Psoas muscle (tissue), 8 donors: ENCODE measurements around the gene DNASE2B. TPM values are rescaled to one million over a fixed set of nuclear protein-coding genes. Genes with fewer than 3 reads are reported as not detected.

Experiments used
- ATAC-seq, 4 donors: fragments of 200-7000 bp; cut with Tn5 transposase; one replicate each; pipeline ENCODE4 v1.9.1; 2020; ENCODE audit warnings: moderate library complexity in 3 of 4, mild to moderate bottlenecking in 2 of 4
- DNase-seq, 2 donors: peaks; one replicate each; pipeline ENCODE4 v3.0.0-alpha.2; 2020
- H3K27ac ChIP-seq: fragments of 200-600 bp; one replicate; pipeline ENCODE4 v1.8.0; 2022
- H3K27me3 ChIP-seq, 3 donors: fragments of 200-600 bp in 1 of 3; one replicate each; pipeline versions ENCODE4 v1.6.1 to v1.8.0; 2013 to 2022; ENCODE audit warnings: low read length in 2 of 3, mild to moderate bottlenecking in 2 of 3, moderate library complexity in 1 of 3; ENCODE audit not compliant: insufficient read depth in 3 of 3
- H3K36me3 ChIP-seq, 2 donors: fragments of 200-600 bp in 1 of 2; one replicate each; pipeline versions ENCODE4 v1.6.1 to v1.8.0; 2013 to 2022; ENCODE audit warnings: low read depth in 1 of 2, mild to moderate bottlenecking in 1 of 2, moderate library complexity in 1 of 2; ENCODE audit not compliant: insufficient read depth in 1 of 2
- H3K4me1 ChIP-seq: fragments of 200-600 bp; one replicate; pipeline ENCODE4 v1.8.0; 2022
- H3K4me3 ChIP-seq: fragments of 200-600 bp; one replicate; pipeline ENCODE4 v1.8.0; 2022; ENCODE audit warnings: mild to moderate bottlenecking
- H3K9me3 ChIP-seq: fragments of 200-600 bp; one replicate; pipeline ENCODE4 v1.8.0; 2022
- CTCF ChIP-seq: fragments of 200-600 bp; IDR thresholded peaks from one replicate; pipeline ENCODE4 v1.8.0; 2022; ENCODE audit warnings: antibody characterized with exemption
- WGBS, 3 donors: extraction: QIAGEN DNeasy Blood & Tissue Kit; methylation state at CpG; one replicate each; pipeline versions ENCODE4 v1.1.6 to v1.1.7; 2013; 5-methylcytosine and 5-hydroxymethylcytosine counted together
- intact Hi-C, 2 donors: fragments of 100-400 bp; cut with DNase I; formaldehyde crosslinking; loops; one replicate each; pipeline versions ENCODE4 v1.11.0 to v1.14.2; 2022
- long read RNA-seq, 2 donors: library from polyadenylated mRNA; unstranded; transcript quantifications; one replicate each; pipeline ENCODE4 v2.0.0, GENCODE V29; 2021
- polyA plus RNA-seq, 3 donors: library from polyadenylated mRNA; stranded (reverse); fragments of 200-250 nt; gene quantifications; one replicate each; pipeline ENCODE4 v1.2.3, GENCODE V29; 2013
- total RNA-seq, 4 donors: library from RNA; stranded (reverse); fragmentation: NEBNext Ultra II Directional in 2 of 4; extraction: Animal tissue kit (Norgen Biotek cat#: 25700) in 2 of 4; gene quantifications; one replicate each; pipeline versions ENCODE4 v1.2.1 to v1.2.4, GENCODE V29; 2021 to 2023
- donor health status: healthy with polysubstance abuse.
- donor health status: DM: no; HTN: no; CAD: no; lungs with moderate emphysema.
- donor health status: Bipolar disorder and iron deficiency.
- donor health status: healthy.
- donor health status: DM: yes; HTN: yes; CAD: no.
- donor health status: DM: no; HTN: no; CAD: no.
- donor health status: DM: no; HTN: no; CAD: no.
- donor health status: DM: yes; HTN: yes; CAD: no.

DNASE2B gene
- 1 to 10 TPM in 1 of 4 donors, under 1 TPM in 1, not detected in 2; 0.50 to 3.1 TPM for total RNA-seq
- polyA plus RNA-seq = 1 to 10 TPM in 1 of 3 donors, under 1 TPM in 2; 0.18 to 1.1 (median 0.84) TPM
- long read RNA-seq, donor 1 = 0 reads
- long read RNA-seq, donor 2, partial matches to known transcripts = 0 of 1 reads
- long read RNA-seq, donor 2, other reads (novel, unspliced or antisense) = 1 of 1 reads

GRCh38 chr1:84398175-84399155 lies at the start of gene DNASE2B:
DNASE2B (plus strand) TSS chr1:84398484; CDS start chr1:84398565, 81 bp downstream.
- Histone ChIP-seq H3K4me3 (no peak within 1 kb of the TSS), H3K9me3 (no peaks in the 10 kb centered on the region), H3K27me3 (no peaks in the 10 kb centered on the region), H3K27ac (no peak within 1 kb of the TSS), H3K36me3 (no peaks in the 10 kb centered on the region), H3K4me1 (no peaks in the 10 kb centered on the region)
- no peak for DNase-seq
- ATAC-seq = no peak
- intact Hi-C loops = no loop called here
- no peak for TF ChIP-seq CTCF
- 79 to 82% (median 80%) methylated on average over 11 of the region's 11 CpGs for WGBS, 3 donors

- DNase-seq = no peak
- H3K9me3 ChIP-seq = no peaks in the 10 kb centered on the region
- WGBS, 3 donors = 70 to 94% (median 91%) methylated on average over 1 of the region's 1 CpG
- TF ChIP-seq CTCF = no peak
- H3K27me3 ChIP-seq = no peaks in the 10 kb centered on the region
- H3K4me1 ChIP-seq = peaks cover 12% of the 10 kb centered on the region
- H3K4me3 ChIP-seq = no peak overlapping the region
- no peaks in the 10 kb centered on the region for H3K36me3 ChIP-seq
- intact Hi-C loops = loop anchor here in 1 of 2 donors (5.0 kb wide), 1 partner anchor 36 kb away; no protein-coding TSS in a partner anchor
- no peak overlapping the region for H3K27ac ChIP-seq
- ATAC-seq = no peak
These were observed 49.5 kb upstream of the DNASE2B start for GRCh38 chr1:84348759-84349158.

DNA sequence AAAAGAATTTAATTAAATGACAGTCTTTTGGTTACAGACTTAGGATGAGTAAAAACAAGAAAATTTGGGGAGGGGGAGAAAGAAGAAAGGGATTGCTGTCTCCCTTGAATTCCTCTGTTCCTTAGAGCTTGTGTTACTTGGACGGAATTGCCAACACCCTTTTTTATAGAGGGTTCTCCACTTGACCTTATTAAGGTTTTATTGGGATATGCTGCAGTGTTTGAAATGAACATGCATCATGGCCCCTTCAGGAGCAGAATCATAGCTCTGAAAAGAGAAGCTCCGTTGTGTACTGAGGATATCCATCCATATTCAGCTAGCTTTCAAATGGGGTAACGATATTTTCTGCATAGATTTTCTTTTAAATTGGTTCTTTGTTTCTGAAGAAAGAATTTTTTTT lies 48.2 kb upstream of the DNASE2B start:
- Histone ChIP-seq H3K4me1 (peaks cover 12% of the 10 kb centered on the region), H3K27me3 (no peaks in the 10 kb centered on the region), H3K9me3 (no peaks in the 10 kb centered on the region), H3K36me3 (no peaks in the 10 kb centered on the region), H3K27ac (no peak overlapping the region), H3K4me3 (no peak overlapping the region)
- intact Hi-C loops = no loop called here
- no peak for ATAC-seq
- DNase-seq = no peak
- WGBS, 3 donors = 53 to 60% (median 58%) methylated on average over 3 of the region's 3 CpGs
- no peak for TF ChIP-seq CTCF

- intact Hi-C loops = no loop called here
- Histone ChIP-seq H3K27ac (no peak overlapping the region), H3K9me3 (no peaks in the 10 kb centered on the region), H3K4me1 (peaks cover 12% of the 10 kb centered on the region), H3K4me3 (no peak overlapping the region), H3K27me3 (no peaks in the 10 kb centered on the region), H3K36me3 (no peaks in the 10 kb centered on the region)
- no peak for DNase-seq
- no peak for TF ChIP-seq CTCF
- 75 to 86% (median 78%) methylated on average over 3 of the region's 3 CpGs for WGBS, 3 donors
- ATAC-seq = no peak
These were observed 47.7 kb upstream of the DNASE2B start for GRCh38 chr1:84350550-84350949.
